ENCODE data around the gene TCEA3. TPM values are rescaled to one million over a fixed set of nuclear protein-coding genes. Genes with fewer than 3 reads are reported as not detected.

TCEA3 gene
- total RNA-seq, 3 donors from 2014 or later (not counting 1 experiment from before 2014, with no cell fraction given): 0.75 to 1.5 (median 0.94) TPM

- Histone ChIP-seq H3K4me1 (ENCODE audit: control insufficient read depth, insufficient read depth, low read length) (no peaks in the 10 kb centered on the region), H3K4me3 (ENCODE audit: low read length) (no peak overlapping the region), H3K36me3 (ENCODE audit: control insufficient read depth, insufficient read depth, low read length) (no peaks in the 10 kb centered on the region), H3K9me3 (ENCODE audit: control insufficient read depth, insufficient read depth, low read length) (no peaks in the 10 kb centered on the region), H3K27me3 (ENCODE audit: control insufficient read depth, insufficient read depth, low read length) (no peaks in the 10 kb centered on the region), H3K27ac (ENCODE audit: low read length) (no peak overlapping the region)
- H3K27me3 Mint-ChIP-seq (ENCODE audit: low read depth in 2 of 2): peaks cover 22 to 47% of the 10 kb centered on the region in 2 donors
- H3K27ac Mint-ChIP-seq: no peak overlapping the region
- H3K4me1 Mint-ChIP-seq: no peaks in the 10 kb centered on the region
- TF ChIP-seq CTCF (IDR thresholded peaks at IDR 0.05): no peak
- intact Hi-C loops (cut with micrococcal nuclease): no loop called here
- WGBS (ENCODE audit: insufficient coverage): 93% methylated on average over 3 of the region's 4 CpGs
- ATAC-seq: no peak
- H3K4me3 Mint-ChIP-seq: no peak overlapping the region
- no peak for DNase-seq
- no peaks in the 10 kb centered on the region for H3K9me3 Mint-ChIP-seq
- no peaks in the 10 kb centered on the region for H3K36me3 Mint-ChIP-seq
These were observed 36.0 kb upstream of the TCEA3 start for GRCh38 chr1:23460519-23460918.

- no peak for ATAC-seq
- 60% methylated on average over 2 of the region's 2 CpGs for WGBS (ENCODE audit: insufficient coverage)
- TF ChIP-seq CTCF (IDR thresholded peaks at IDR 0.05): no peak
These were observed 34.8 kb upstream of the TCEA3 start for GRCh38 chr1:23459338-23459757.

GRCh38 chr1:23456226-23456625, 31.7 kb upstream of the TCEA3 start:
- ATAC-seq (no peak), DNase-seq (no peak)
- no peak overlapping the region for H3K27ac ChIP-seq (ENCODE audit: low read length)
- intact Hi-C loops (cut with micrococcal nuclease): no loop called here
- no peaks in the 10 kb centered on the region for H3K27me3 ChIP-seq (ENCODE audit: control insufficient read depth, insufficient read depth, low read length)
- no peak for TF ChIP-seq CTCF (IDR thresholded peaks at IDR 0.05)
- Mint-ChIP-seq H3K9me3 (no peaks in the 10 kb centered on the region), H3K27ac (no peak overlapping the region), H3K4me3 (no peak overlapping the region), H3K27me3 (ENCODE audit: low read depth in 2 of 2) (peaks cover 28 to 47% of the 10 kb centered on the region in 2 donors), H3K4me1 (peaks cover 7 to 16% of the 10 kb centered on the region in 2 donors), H3K36me3 (no peaks in the 10 kb centered on the region)
- no peaks in the 10 kb centered on the region for H3K9me3 ChIP-seq (ENCODE audit: control insufficient read depth, insufficient read depth, low read length)
- 58% methylated on average over 5 of the region's 5 CpGs for WGBS (ENCODE audit: insufficient coverage)
- H3K4me3 ChIP-seq (ENCODE audit: low read length): no peak overlapping the region
- peaks cover 11% of the 10 kb centered on the region for H3K4me1 ChIP-seq (ENCODE audit: control insufficient read depth, insufficient read depth, low read length)
- H3K36me3 ChIP-seq (ENCODE audit: control insufficient read depth, insufficient read depth, low read length): no peaks in the 10 kb centered on the region

More at GRCh38 chr1:23459338-23459757, 34.8 kb upstream of the TCEA3 start:
- H3K4me3 ChIP-seq (ENCODE audit: low read length): no peak overlapping the region
- H3K27me3 ChIP-seq (ENCODE audit: control insufficient read depth, insufficient read depth, low read length): no peaks in the 10 kb centered on the region
- no peaks in the 10 kb centered on the region for H3K4me1 ChIP-seq (ENCODE audit: control insufficient read depth, insufficient read depth, low read length)
- no peaks in the 10 kb centered on the region for H3K9me3 ChIP-seq (ENCODE audit: control insufficient read depth, insufficient read depth, low read length)
- no peaks in the 10 kb centered on the region for H3K4me1 Mint-ChIP-seq
- no peak overlapping the region for H3K27ac ChIP-seq (ENCODE audit: low read length)
- H3K9me3 Mint-ChIP-seq: no peaks in the 10 kb centered on the region
- intact Hi-C loops (cut with micrococcal nuclease): no loop called here
- no peak for DNase-seq
- no peaks in the 10 kb centered on the region for H3K36me3 ChIP-seq (ENCODE audit: control insufficient read depth, insufficient read depth, low read length)
- no peaks in the 10 kb centered on the region for H3K36me3 Mint-ChIP-seq
- peaks cover 28 to 54% of the 10 kb centered on the region in 2 donors for H3K27me3 Mint-ChIP-seq (ENCODE audit: low read depth in 2 of 2)
- no peak overlapping the region for H3K4me3 Mint-ChIP-seq
- H3K27ac Mint-ChIP-seq: no peak overlapping the region

- Mint-ChIP-seq H3K4me1 (peaks cover 7 to 16% of the 10 kb centered on the region in 2 donors), H3K27me3 (ENCODE audit: low read depth in 2 of 2) (peaks cover 18 to 37% of the 10 kb centered on the region in 2 donors), H3K9me3 (no peaks in the 10 kb centered on the region), H3K27ac (peak overlapping the region in 1 of 2 donors; percentile 55), H3K4me3 (no peak overlapping the region), H3K36me3 (no peaks in the 10 kb centered on the region)
- WGBS (ENCODE audit: insufficient coverage): 94% methylated on average over 3 of the region's 3 CpGs
- no peak for TF ChIP-seq CTCF (IDR thresholded peaks at IDR 0.05)
- no peaks in the 10 kb centered on the region for H3K9me3 ChIP-seq (ENCODE audit: control insufficient read depth, insufficient read depth, low read length)
- no peak overlapping the region for H3K4me3 ChIP-seq (ENCODE audit: low read length)
- no peaks in the 10 kb centered on the region for H3K36me3 ChIP-seq (ENCODE audit: control insufficient read depth, insufficient read depth, low read length)
- intact Hi-C loops (cut with micrococcal nuclease): no loop called here
- no peak for DNase-seq
- no peak overlapping the region for H3K27ac ChIP-seq (ENCODE audit: low read length)
- no peak for ATAC-seq
- no peaks in the 10 kb centered on the region for H3K27me3 ChIP-seq (ENCODE audit: control insufficient read depth, insufficient read depth, low read length)
- H3K4me1 ChIP-seq (ENCODE audit: control insufficient read depth, insufficient read depth, low read length): peaks cover 11% of the 10 kb centered on the region
These were observed 29.0 kb upstream of the TCEA3 start for GRCh38 chr1:23453455-23454000.
